Stimulated activated CD8-positive, alpha-beta memory T cell treated with anti-CD3 and anti-CD28 coated beads, Interleukin-7, amount 100 ng/mL, for 48 hours (primary cell): ENCODE measurements around the gene BCAR3.
"Not testable (repeated sequence)": the region's sequence is repeated elsewhere in the genome, so short reads cannot be mapped to it uniquely, and the experiment has no call there.

Experiments
- DNase-seq, 2 donors: peaks; one replicate each; pipeline ENCODE4 v3.0.0-alpha.2; 2020; ENCODE audit warnings: low read depth in 1 of 2; ENCODE audit errors: extremely low read depth in 1 of 2

The BCAR3 gene

DNA sequence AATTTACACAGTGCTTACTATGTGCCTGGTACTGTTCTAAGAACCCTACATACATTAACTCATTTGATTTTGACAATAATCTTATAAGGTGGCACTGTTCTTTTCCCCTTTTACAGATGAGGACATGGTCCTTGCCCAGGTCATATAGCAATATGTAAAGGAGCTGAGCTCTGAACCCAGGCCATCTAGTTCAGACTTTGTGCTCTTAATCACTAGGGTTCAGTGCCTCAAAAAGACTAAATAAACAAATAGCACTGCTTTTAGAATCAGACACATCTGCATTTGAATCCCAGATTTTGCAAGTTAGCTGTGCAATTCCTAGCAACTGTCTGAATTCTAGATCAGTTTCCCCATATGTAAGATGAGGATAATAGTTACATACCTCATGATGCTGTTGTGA lies 8.7 kb upstream of the BCAR3 start:
- DNase-seq = no peak

DNA sequence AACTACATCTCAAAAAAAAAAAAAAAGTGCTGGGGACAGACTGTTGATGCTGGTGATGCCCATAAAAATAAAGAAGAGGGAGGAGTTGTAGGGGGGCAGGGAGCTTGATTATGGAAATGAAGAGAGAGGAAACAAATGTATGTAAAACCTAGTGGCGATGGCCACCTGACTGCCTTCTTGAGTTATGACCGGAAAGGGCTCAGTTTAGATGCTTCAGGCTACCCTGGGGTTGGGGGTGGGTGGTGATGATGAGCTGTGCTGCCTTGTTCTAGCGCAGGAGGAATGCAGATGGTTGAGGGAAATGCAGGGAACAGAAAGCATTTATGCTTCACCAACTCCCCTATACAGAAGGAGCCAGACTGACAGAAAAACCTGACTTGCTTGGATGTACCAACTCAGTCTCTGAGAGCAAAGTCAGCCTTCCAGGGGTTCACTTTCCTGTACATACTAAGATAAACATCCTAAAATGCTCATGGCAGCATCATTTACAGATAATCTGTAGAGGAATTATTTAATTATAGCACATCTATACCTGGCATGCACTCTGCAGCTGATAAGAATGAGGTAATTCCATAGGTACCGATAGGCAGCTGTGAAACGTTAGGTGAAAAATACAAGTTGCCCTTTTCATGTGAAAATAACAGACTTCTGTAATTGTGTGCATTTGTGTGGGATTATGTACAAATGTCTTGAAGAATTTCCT lies 8.0 kb upstream of the BCAR3 start:
- DNase-seq = no peak

DNA sequence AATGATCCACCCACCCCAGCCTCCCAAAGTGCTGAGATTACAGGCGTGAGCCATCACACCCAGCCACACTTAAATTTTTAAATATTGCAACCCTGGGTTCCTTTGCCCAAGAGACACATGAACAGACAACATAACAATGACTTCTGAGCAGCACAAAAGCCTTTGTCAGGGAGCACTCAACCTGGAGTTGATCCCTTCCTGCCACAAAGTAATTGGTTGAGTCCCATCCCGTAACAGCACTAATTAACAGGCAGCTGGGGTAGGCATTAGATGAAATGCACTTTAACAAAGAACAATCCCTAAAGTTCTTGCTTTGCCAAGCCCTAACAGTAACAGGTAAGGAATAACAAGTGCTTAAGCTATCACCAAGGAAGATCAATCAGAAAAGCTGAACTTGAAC lies 5.9 kb upstream of the BCAR3 start:
- no peak for DNase-seq

DNA sequence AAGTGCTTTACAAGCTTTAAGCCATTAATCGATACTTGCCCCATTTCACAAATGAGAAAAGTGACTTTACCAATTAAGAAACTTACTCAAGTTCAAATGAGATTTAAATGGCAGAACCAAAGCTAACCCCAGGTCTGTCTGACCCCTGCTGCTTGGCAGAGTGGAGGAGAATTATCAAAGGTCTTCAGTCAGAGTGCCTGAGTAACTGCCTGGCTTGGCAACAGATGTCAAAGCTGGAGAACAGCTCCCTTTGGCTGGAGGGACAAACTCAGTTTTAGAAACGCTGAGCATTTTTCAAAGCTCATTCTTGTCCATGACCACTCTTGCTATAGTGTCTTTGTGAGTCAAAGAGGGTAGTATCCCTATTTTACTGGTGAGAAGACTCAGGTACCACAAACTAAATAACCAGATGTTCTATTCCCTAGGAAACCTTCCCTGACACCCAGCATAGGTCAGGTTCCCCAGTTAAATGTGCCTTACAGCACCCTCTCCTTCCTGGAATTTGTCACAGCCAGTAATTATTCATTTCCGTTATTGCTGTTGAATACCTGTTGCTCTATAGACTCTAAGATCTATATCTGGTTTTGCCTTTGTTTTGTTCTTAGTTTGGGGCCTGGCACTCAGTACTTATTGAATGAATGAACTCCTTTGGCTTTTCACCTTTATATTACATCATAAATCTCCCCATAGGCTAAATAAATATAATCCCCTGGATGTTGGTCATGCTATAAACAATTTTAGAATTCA lies 5.0 kb upstream of the BCAR3 start:
- DNase-seq = no peak

DNA sequence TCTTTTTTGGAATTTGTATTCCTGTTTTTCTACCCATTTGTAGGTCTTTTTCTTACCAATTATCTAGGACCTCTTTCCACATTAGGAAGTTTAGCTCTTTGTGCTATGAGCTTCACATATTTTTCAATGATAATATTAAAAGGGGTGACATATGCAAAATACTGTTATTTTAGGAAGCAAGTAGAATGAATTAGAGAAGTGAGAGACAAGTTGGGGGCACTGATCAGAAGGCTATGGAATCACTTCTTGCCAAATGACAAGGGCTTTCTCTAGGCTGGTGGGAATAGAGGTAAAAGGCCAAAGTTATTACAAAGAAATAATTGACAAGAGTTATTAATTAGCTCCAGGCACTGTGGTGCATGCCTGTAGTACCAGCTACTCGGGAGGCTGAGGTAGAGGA lies 4.3 kb upstream of the BCAR3 start:
- DNase-seq = no peak

DNA sequence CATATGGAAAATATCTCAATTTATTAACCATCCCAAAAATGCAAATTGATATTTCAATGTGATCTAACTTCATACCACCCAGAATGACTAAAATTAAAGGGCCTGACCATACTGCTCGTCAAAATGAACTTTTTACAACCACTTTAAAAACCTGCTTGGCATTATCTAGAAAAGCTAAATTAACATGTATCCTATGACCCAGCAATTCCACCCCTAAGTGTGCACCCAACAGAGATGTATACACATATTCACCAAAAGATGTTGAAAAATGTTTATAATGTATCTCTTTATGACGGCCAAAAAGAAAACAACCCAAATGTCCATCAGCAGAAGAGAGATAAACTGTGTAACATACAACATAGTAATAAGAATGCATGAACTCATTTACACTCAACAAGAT lies 1.6 kb upstream of the BCAR3 start:
- DNase-seq = no peak

DNA sequence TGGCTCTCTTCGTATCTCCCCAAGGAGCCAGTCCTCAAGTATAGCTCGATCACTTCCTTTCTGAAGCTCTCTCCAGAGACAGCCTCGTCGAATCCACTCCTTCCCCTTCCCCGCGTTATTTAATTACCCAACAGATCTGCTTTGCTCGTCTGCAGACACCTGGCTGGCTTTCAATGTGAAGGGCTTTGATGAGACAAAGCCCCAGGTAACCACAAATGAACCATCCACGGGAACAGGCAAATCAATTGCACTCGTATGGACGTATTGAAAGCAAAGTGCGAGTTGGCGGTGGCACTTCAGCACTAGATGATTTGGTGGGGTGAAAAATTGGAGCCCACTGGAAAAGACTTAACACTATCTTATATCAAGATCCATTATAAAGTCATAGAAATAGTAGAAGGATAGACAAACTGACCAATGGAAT lies 364 bp upstream of the BCAR3 start:
- DNase-seq = no peak

DNA sequence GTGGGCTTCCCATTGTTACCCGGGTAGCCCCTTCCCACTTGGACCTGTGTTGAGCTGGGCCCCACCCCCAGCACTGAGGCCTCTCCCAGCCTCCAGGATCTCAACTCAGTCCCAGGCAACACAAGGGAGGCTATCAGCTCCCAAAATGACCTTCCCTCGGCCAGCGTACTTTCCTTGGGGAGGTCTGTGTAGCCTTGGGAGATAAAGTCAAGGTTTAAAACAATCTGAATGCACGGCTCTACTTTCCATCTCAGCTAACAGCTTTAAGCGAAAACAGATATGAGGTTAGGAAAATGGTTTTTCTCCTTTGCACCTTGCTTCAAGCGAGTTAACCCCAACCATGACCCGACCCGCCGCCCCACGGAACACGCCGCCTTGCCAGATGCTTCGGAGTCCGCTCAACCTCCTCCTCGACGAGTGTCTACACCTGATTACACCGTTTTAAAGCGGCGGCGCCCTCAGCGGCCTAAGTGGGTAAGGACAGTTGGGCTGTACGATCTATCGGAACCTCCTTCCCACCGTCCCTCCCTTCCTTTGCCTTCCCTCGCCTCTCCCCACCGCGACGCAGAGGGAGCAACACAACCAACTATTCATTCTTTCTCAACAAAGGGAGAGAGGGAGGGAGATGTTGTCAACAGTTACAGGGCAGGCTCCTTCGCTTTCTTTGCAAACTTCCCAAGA lies 1.1 kb downstream of the BCAR3 start:
- DNase-seq = peak in 1 of 2 donors; percentile 27

DNA sequence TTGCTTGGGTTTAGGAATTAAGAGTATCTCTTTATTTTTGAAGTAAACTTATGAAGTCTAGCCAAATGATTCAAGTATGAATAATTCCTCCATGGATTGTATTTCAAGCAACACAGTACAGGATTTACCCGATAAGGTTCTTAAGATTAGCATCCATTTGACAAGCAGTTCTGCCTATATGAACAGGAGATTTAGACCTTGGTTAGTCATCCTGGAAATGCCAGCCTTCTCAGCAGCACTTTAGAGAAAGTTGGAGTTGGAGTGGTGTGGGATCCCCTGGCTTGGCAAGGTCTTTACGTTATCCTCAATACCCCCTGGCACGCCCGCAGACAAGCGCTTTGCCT lies 1.6 kb downstream of the BCAR3 start:
- no peak for DNase-seq

DNA sequence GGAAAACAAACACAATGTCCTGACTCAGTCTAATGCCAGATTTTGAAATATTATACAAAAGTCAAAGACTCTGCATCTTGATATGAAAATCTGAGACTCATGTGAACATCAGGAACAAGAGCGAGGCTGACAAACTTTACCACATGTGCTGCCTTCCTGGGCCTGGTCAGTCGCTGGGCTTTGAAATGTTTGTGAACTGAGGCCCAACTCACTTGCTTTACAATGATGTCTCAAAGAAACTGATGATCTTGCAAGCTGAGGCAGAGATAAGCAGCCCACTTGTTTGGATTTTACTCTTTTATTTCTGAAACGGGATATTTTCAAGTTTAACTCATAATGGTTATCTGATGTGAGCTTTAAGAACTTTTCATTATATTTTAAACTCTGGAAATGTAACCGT lies 2.1 kb downstream of the BCAR3 start:
- DNase-seq = no peak

DNA sequence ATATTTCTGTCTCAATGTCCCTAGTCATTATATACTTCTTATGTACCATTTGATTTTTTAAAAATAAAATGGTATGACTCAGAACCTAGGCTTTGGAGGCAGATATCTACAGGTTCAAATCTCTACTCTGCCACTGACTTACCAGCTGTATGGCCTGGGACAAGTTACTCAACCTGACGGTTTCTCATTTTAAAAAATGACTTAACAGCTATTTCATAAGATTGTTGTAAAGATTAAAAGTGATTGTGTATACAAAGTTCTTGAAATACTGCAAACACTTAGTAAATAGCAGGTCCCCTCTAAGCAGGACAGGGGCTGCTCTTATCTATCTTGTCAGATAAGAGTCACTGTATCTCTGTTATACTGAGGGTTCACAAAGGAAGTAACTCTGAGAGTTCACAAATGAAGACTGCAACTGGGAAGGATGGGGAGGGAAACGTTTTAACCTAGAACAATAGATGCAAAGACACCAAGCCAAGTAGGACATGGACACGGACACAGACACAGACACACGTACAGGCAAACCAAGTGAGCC lies 2.6 kb downstream of the BCAR3 start:
- no peak for DNase-seq

DNA sequence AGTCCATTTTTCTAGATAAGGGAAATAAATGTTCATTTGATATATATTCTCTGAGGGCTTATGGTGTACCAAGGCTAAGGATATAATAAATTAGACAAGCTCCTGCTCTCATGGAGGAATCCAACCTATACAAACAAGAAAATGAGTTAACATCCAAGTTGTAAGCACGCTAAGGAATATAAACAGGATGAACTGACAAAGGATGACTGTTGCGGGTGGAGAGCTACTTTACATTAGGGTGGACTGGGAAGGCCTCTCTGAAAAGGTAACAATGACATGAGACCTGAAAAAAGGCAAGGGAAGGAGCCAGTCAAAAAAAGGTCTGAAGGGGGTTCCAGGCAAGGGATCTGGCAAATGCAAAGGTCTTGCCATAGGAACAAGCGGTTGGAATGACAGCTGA lies 3.1 kb downstream of the BCAR3 start:
- no peak for DNase-seq

DNA sequence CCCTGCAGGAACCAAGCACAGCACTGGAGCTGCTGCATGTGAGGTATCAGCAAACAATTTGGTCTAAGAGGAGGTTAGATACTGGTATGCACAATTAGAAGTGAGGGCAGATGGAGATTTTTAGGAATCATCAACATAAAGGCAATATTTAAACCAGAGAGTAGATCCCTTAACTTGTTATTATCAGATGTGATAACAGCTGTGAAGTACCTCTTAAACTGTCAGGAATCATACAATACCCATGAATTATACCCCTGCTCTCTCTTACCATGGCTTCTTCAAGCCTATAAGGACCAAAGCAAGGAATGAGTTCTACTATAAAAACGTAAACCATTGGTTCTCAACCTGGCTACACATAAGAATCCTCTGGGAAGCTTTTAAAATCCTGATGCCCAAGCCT lies 3.9 kb downstream of the BCAR3 start:
- DNase-seq = no peak

DNA sequence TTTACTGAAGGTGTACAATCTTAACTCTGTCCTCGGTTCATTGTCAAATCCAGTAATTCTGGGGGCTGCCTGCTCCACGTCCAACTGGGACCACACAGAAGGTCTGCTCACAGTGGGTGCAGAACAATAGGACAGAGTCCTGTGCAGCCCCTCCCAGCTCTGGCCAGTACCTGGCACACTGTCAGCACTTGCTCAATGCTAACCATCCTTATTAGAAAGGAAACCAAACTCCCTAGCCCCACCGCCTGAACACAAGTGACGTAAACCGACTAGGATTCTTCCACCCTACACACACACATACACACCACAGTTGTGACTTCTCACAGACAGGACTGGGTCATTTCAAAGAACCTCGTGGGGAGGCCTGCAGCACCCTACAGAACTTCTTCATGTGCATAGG lies 5.2 kb downstream of the BCAR3 start:
- DNase-seq = no peak

DNA sequence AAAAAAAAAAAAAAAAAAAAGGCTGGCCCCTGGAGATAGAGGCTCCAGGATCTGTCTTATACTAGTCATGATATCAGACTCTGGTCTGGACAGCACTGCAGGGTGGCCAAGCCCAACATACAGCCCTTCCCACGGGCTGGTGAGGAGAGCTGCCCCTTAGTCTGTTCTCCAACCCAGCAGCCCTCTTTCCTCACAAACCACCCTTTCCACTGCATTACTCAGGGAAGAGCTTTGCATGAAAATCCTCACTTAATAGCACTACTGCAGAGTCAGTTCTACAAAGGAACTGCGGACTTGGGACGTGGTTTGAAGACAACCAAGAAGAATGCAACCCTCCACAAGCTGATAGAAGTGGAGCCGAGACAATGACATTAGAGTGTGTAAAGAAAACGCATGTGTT lies 5.7 kb downstream of the BCAR3 start:
- DNase-seq = no peak

DNA sequence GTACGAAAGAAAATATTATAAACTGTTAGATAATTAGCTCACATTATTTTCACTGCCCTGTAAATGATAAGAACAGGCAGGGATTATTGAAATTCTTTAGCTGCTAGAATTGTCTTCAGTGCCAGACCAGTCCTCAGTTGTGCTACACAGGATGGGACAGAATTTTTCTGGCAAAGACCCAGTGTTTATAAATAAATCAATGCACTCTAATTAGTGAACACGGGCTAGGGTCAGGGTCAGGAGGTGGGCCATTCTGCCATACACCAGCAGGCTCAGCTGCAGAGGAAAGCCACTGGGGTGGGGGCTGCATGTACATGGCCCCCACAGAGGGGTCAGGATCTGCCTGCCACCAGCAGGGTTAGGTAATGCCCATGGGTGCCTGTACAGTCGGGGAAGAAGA lies 6.4 kb downstream of the BCAR3 start:
- DNase-seq = no peak

DNA sequence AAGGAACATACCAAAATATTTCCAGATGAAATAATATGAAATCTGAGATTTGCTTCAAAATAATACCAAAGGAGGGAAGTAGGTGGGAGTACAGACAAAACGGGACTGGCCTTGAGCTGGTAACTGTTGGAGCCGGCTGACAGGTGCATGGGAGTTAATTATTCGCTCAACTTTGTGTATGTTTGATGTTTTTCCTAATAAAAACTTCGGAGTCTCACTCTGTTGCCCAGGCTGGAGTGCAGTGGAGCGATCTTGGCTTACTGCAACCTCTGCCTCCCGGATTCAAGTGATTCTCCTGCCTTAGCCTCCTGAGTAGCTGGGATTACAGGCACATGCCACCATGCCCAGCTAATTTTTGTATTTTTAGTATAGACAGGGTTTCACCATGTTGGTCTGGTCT lies 7.6 kb downstream of the BCAR3 start:
- not testable (repeated sequence) for DNase-seq

DNA sequence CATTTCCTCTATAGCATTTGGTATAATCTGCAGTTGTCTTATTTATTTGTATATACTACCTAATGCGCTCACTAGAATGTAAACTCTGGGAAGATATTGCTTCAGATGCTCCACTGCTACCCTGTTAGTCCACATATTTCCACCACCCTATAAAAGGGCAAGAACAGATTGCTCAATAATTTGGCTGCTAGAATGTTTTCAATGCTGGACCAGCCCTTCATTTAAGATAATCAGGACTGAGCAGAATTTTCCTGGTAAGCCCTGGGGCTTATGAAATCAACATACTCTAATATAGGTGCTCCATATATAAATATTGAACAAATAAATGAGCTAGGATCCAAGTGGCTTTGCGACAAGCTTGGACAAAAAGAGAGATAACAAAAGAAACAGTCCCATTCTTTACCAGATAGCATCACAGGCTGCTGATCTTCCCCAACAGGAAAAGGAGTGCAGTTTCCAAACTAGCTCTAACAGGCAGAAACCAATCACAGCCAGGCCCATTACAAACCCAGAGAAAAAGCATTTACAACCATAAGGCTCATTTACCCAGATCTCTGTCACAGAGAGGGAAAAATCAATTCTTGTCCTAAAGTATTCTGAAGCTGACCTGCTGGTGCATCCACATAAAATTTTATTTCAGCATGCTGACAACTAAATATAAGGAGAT lies 8.3 kb downstream of the BCAR3 start:
- DNase-seq = no peak

DNA sequence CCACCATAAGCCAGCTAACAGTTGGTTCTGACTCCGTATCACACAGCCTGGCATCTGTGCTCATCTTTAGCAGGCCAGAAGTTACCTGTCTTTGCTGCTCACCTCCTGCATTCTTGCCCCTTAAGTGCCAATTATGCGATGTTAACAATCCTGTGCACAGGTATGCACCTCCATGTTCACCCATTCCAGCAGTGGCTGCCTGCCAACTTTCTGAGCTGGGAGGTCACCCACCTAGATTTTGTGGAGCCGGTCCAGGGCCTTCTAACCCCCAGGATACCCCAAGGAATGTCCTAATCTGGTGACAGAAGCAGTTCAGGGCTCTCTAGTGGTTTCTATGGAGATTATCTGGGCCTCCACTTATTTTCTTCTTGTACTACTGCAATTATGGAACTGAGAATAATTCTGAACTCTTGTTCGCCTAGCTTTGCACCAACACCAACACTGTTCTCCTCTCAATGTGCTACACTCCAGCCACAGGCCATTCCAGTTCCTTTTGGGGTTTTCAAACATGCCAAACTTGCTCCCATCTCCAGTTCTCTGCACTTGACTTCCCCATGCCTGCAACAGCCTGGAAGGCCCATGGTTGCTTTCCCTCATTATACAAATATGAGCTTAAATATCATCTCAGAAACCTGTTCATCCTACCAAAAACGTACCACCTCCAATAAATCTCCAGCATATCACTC lies 9.0 kb downstream of the BCAR3 start:
- DNase-seq = no peak

DNA sequence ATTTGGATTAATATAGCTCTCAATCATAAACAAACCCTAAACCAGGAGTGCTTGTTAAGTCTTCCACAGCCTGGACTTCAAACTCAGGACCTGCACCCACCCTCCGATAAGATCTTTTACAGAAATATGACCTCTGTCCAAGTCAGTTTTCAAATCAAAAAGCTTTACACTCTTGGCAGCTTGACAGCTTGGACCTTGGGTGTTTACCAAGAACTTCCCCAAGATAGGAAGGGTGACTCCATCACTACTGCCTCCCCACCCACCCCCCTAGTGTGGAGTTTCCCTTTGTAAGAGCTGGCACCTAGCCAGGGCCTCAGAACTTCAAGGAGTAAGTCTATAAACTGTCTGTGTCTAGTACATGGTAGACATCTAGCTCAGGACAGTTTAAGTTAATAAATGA lies 9.6 kb downstream of the BCAR3 start:
- DNase-seq = no peak

DNA sequence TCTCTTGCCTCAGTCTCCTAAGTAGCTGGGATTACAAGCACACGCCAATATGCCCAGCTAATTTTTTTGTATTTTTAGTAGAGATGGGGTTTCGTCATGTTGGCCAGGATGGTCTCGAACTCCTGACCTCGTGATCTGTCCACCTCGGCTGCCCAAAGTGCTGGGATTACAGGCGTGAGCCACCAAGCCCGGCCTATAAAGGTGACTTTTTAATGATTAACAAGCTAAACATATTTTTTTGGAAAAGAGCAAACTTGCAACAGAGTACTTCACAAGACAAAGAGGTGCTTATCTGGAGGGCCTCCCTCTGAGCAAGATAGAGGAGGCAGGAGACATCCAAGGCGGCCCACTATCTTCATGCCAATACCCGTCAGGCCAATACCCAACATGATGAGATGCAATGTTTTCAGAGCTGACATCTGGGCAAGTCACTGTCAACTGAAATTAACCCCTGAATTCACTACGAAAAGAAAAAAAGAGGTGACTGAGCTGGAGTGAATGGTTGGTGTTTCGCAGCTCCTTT lies 10.5 kb downstream of the BCAR3 start:
- no peak for DNase-seq
